Neural cell (in vitro differentiated cells): Measurements from ENCODE around the gene IQCK. TPM values are rescaled to one million over a fixed set of nuclear protein-coding genes. Genes with fewer than 3 reads are reported as not detected.

Source experiments
- H2AFZ ChIP-seq: fragments of 200-600, 300-800 bp; sonication (generic), shearing (Covaris generic); 2 replicates; pipeline ENCODE4 v1.6.0; 2014; ENCODE audit warnings: low read depth, mild to moderate bottlenecking, antibody characterized with exemption, low read length, moderate library complexity
- H3F3A ChIP-seq: fragments of 200-600 bp; shearing (Covaris generic); 2 replicates; pipeline ENCODE4 v1.6.1; 2016; ENCODE audit warnings: mild to moderate bottlenecking, moderate library complexity, mixed read lengths, antibody characterized with exemption, low read length; ENCODE audit not compliant: insufficient read depth, poor library complexity, severe bottlenecking
- H3K27ac ChIP-seq: fragments of 200-600, 300-800 bp; sonication (generic), shearing (Covaris generic); 2 replicates; pipeline ENCODE4 v1.5.1; 2014; ENCODE audit warnings: mild to moderate bottlenecking, low read length, moderate library complexity
- H3K27me3 ChIP-seq: fragments of 300-800, 200-600 bp; sonication (generic), shearing (Covaris generic); 2 replicates; pipeline ENCODE4 v1.6.0; 2014; ENCODE audit warnings: mild to moderate bottlenecking, low read depth, low read length, moderate library complexity; ENCODE audit not compliant: insufficient read depth
- H3K36me3 ChIP-seq: fragments of 300-800, 200-600 bp; sonication (generic), shearing (Covaris generic); 2 replicates; pipeline ENCODE4 v1.5.1; 2014; ENCODE audit warnings: mild to moderate bottlenecking, antibody characterized with exemption, low read length, moderate library complexity; ENCODE audit not compliant: insufficient read depth
- H3K4me2 ChIP-seq: fragments of 300-800, 200-600 bp; sonication (generic), shearing (Covaris generic); 2 replicates; pipeline ENCODE4 v1.6.0; 2014; ENCODE audit warnings: mild to moderate bottlenecking, low read length
- H3K4me3 ChIP-seq: fragments of 300-800, 200-600 bp; sonication (generic), shearing (Covaris generic); 2 replicates; pipeline ENCODE4 v1.5.1; 2014; ENCODE audit warnings: mild to moderate bottlenecking, low read length, moderate library complexity
- H3K79me2 ChIP-seq: fragments of 200-600 bp; shearing (Covaris generic); replicated peaks from 2 replicates; pipeline ENCODE4 v1.6.0; 2014; ENCODE audit warnings: mild to moderate bottlenecking, low read length, moderate library complexity; ENCODE audit not compliant: insufficient read depth
- H3K9ac ChIP-seq: fragments of 300-800, 200-600 bp; sonication (generic), shearing (Covaris generic); 2 replicates; pipeline ENCODE4 v1.6.1; 2016; ENCODE audit warnings: mild to moderate bottlenecking, low read length, mixed read lengths
- H3K9me2 ChIP-seq: fragments of 200-600 bp; shearing (Covaris generic); 2 replicates; pipeline ENCODE4 v1.6.1; 2016; ENCODE audit warnings: mild to moderate bottlenecking, low read length, mixed read lengths; ENCODE audit not compliant: insufficient read depth
- H3K9me3 ChIP-seq: fragments of 200-600, 300-800 bp; sonication (generic), shearing (Covaris generic); 2 replicates; pipeline ENCODE4 v1.6.1; 2016; ENCODE audit warnings: mild to moderate bottlenecking, mixed run types, low read length, moderate library complexity, mixed read lengths
- H4K20me1 ChIP-seq: fragments of 200-600 bp; shearing (Covaris generic); 2 replicates; pipeline ENCODE4 v1.6.1; 2016; ENCODE audit warnings: mild to moderate bottlenecking, mixed run types; ENCODE audit not compliant: insufficient read depth
- EP300 ChIP-seq: fragments of 450-650 bp; conservative IDR thresholded peaks from 2 replicates; pipeline ENCODE4 v1.6.1; 2014; ENCODE audit warnings: antibody characterized with exemption, mild to moderate bottlenecking, moderate library complexity; ENCODE audit not compliant: poor library complexity, severe bottlenecking
- EZH2 ChIP-seq: fragments of 200-600, 300-800 bp; shearing (Covaris generic), sonication (generic); IDR thresholded peaks from 2 replicates; pipeline ENCODE4 v1.6.1; 2014; ENCODE audit warnings: antibody characterized with exemption, low read length, borderline replicate concordance, mild to moderate bottlenecking; ENCODE audit not compliant: insufficient read depth, poor library complexity, severe bottlenecking
- MXI1 ChIP-seq: fragments of 450-650 bp; conservative IDR thresholded peaks from 2 replicates; pipeline ENCODE4 v1.6.1; 2014; ENCODE audit warnings: antibody characterized with exemption, mild to moderate bottlenecking; ENCODE audit not compliant: poor library complexity, severe bottlenecking
- POLR2AphosphoS5 ChIP-seq: IDR thresholded peaks from 2 replicates; pipeline ENCODE4 v1.6.1; 2012
- RAD21 ChIP-seq: fragments of 450-650 bp; conservative IDR thresholded peaks from 2 replicates; pipeline ENCODE4 v1.6.1; 2014; ENCODE audit warnings: antibody characterized with exemption, mild to moderate bottlenecking, moderate library complexity
- SMC3 ChIP-seq: fragments of 450-650 bp; conservative IDR thresholded peaks from 2 replicates; pipeline ENCODE4 v1.6.1; 2014; ENCODE audit warnings: antibody characterized with exemption, mild to moderate bottlenecking, moderate library complexity; ENCODE audit not compliant: poor library complexity
- TAF1 ChIP-seq: IDR thresholded peaks from 2 replicates; pipeline ENCODE4 v1.6.1; 2012; ENCODE audit warnings: low read depth
- polyA plus RNA-seq: library from polyadenylated mRNA; depleted of rRNA; stranded (reverse); fragments of >200 nt; gene quantifications from 2 replicates; pipeline ENCODE4 v1.2.3, GENCODE V29; 2014
- TF ChIP-seq, protein P1 (sequence below): fragments of 450-650 bp; IDR thresholded peaks from 2 replicates; pipeline ENCODE4 v1.5.1; 2014; ENCODE audit warnings: antibody characterized with exemption, mild to moderate bottlenecking, moderate library complexity; ENCODE audit not compliant: poor library complexity, severe bottlenecking
- TF ChIP-seq, protein P2 (sequence below): IDR thresholded peaks from 2 replicates; pipeline ENCODE4 v1.6.1; 2012; ENCODE audit warnings: borderline replicate concordance

IQCK gene
- polyA plus RNA-seq, 1 donor from 2014 or later, result 10.2 TPM

DNA sequence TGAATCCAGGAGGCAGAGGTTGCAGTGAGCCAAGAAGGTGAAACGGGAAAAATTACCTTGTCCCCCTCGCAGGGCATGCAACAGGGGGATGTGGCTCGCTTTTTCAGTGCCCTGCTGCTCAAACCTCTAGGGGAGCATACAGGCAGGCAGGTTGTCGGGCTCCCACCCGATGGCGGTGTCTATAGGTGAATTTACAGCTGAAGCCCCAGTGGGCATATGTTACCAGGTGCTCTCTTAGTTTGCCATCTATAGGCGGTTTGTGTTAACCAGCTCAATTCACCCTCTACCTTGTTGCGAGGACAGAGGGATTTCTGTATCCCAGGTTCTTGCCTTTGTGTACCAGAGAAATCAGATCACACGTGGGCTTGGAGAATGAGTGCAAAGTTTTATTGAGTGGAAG, 48.9 kb downstream of the IQCK start:
- no peak for TF ChIP-seq POLR2AphosphoS5
- TF ChIP-seq MXI1, result no peak
- TF ChIP-seq, protein P1, sequence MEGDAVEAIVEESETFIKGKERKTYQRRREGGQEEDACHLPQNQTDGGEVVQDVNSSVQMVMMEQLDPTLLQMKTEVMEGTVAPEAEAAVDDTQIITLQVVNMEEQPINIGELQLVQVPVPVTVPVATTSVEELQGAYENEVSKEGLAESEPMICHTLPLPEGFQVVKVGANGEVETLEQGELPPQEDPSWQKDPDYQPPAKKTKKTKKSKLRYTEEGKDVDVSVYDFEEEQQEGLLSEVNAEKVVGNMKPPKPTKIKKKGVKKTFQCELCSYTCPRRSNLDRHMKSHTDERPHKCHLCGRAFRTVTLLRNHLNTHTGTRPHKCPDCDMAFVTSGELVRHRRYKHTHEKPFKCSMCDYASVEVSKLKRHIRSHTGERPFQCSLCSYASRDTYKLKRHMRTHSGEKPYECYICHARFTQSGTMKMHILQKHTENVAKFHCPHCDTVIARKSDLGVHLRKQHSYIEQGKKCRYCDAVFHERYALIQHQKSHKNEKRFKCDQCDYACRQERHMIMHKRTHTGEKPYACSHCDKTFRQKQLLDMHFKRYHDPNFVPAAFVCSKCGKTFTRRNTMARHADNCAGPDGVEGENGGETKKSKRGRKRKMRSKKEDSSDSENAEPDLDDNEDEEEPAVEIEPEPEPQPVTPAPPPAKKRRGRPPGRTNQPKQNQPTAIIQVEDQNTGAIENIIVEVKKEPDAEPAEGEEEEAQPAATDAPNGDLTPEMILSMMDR, result no peak
- TF ChIP-seq, protein P2, sequence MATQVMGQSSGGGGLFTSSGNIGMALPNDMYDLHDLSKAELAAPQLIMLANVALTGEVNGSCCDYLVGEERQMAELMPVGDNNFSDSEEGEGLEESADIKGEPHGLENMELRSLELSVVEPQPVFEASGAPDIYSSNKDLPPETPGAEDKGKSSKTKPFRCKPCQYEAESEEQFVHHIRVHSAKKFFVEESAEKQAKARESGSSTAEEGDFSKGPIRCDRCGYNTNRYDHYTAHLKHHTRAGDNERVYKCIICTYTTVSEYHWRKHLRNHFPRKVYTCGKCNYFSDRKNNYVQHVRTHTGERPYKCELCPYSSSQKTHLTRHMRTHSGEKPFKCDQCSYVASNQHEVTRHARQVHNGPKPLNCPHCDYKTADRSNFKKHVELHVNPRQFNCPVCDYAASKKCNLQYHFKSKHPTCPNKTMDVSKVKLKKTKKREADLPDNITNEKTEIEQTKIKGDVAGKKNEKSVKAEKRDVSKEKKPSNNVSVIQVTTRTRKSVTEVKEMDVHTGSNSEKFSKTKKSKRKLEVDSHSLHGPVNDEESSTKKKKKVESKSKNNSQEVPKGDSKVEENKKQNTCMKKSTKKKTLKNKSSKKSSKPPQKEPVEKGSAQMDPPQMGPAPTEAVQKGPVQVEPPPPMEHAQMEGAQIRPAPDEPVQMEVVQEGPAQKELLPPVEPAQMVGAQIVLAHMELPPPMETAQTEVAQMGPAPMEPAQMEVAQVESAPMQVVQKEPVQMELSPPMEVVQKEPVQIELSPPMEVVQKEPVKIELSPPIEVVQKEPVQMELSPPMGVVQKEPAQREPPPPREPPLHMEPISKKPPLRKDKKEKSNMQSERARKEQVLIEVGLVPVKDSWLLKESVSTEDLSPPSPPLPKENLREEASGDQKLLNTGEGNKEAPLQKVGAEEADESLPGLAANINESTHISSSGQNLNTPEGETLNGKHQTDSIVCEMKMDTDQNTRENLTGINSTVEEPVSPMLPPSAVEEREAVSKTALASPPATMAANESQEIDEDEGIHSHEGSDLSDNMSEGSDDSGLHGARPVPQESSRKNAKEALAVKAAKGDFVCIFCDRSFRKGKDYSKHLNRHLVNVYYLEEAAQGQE, result no peak
- TF ChIP-seq SMC3, result no peak
- no peak for TF ChIP-seq EZH2
- TF ChIP-seq EP300, result no peak
- no peak for TF ChIP-seq RAD21
- Histone ChIP-seq H2AFZ (no peak overlapping the region), H3K9me2 (no peaks in the 10 kb centered on the region), H3F3A (no peaks in the 10 kb centered on the region), H3K4me2 (no peak overlapping the region), H3K36me3 (no peaks in the 10 kb centered on the region), H3K9ac (no peak overlapping the region), H4K20me1 (no peaks in the 10 kb centered on the region), H3K27me3 (no peaks in the 10 kb centered on the region), H3K4me3 (no peak overlapping the region), H3K79me2 (no peaks in the 10 kb centered on the region), H3K9me3 (no peaks in the 10 kb centered on the region), H3K27ac (no peak overlapping the region)

DNA sequence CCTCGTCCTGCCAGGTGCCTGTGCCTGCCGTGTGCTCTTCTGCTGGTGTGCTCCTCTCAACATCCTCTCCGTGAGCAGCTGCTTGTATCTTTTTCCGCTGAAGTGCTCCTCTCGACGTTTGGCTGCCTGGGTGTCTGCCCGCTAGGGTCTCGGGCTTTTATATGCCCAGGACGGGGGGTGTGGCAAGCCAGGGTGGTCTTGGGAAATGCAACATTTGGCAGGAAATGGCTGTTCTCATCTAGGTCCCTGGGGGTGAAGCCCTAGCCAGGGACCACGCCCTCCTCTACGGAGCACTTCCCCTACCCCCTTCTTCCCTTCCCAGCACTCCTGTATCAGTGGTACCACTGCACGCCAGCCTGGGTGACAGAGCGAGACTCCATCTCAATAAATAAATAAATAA, 49.4 kb downstream of the IQCK start:
- H3K27ac ChIP-seq, result no peak overlapping the region
- TF ChIP-seq, protein P1, result no peak
- TF ChIP-seq SMC3, result no peak
- TF ChIP-seq RAD21, result no peak
- no peak for TF ChIP-seq MXI1
- no peak for TF ChIP-seq EZH2
- TF ChIP-seq POLR2AphosphoS5, result no peak
- no peak for TF ChIP-seq EP300
- TF ChIP-seq TAF1, result no peak
- TF ChIP-seq, protein P2, result no peak

More for the DNA sequence above, 49.4 kb downstream of the IQCK start:
- Histone ChIP-seq H3K36me3 (no peaks in the 10 kb centered on the region), H3K9me2 (no peaks in the 10 kb centered on the region), H3K9ac (no peak overlapping the region), H4K20me1 (no peaks in the 10 kb centered on the region), H3K27me3 (no peaks in the 10 kb centered on the region), H3K79me2 (no peaks in the 10 kb centered on the region), H3K9me3 (no peaks in the 10 kb centered on the region), H2AFZ (no peak overlapping the region), H3F3A (no peaks in the 10 kb centered on the region), H3K4me3 (no peak overlapping the region), H3K4me2 (no peak overlapping the region)
